Heart left ventricle (tissue), 16 donors: Measurements from ENCODE around the gene APC2. TPM values are rescaled to one million over a fixed set of nuclear protein-coding genes. Genes with fewer than 3 reads are reported as not detected.

Source experiments
- ATAC-seq, 4 donors: fragments of 200-7000 bp; cut with Tn5 transposase; one replicate each; pipeline ENCODE4 v1.9.1; 2020 to 2022; ENCODE audit warnings: moderate library complexity in 4 of 4, mild to moderate bottlenecking in 3 of 4, moderate number of reproducible peaks in 1 of 4
- DNase-seq, 5 donors: peaks; one replicate each; pipeline ENCODE4 v3.0.0-alpha.2; 2020
- H3K27ac ChIP-seq, 12 donors: fragments of 200-600 bp; sonication (generic) in 4 of 12; one replicate each; pipeline versions ENCODE4 v1.5.0 to v1.8.0; 2016 to 2022; ENCODE audit warnings: mild to moderate bottlenecking in 2 of 12
- H3K27me3 ChIP-seq, 9 donors: fragments of 200-600 bp; sonication (generic) in 2 of 9; one replicate each; pipeline versions ENCODE4 v1.5.1 to v1.8.0; 2016 to 2022; ENCODE audit warnings: mild to moderate bottlenecking in 3 of 9
- H3K36me3 ChIP-seq, 9 donors: fragments of 200-600 bp; sonication (generic) in 2 of 9; one replicate each; pipeline versions ENCODE4 v1.5.0 to v1.8.0; 2018 to 2022; ENCODE audit warnings: mild to moderate bottlenecking in 2 of 9
- H3K4me1 ChIP-seq, 12 donors: fragments of 200-600 bp; sonication (generic) in 4 of 12; one replicate each; pipeline versions ENCODE4 v1.5.0 to v1.8.0; 2016 to 2022; ENCODE audit warnings: mild to moderate bottlenecking in 3 of 12
- H3K4me3 ChIP-seq, 12 donors: fragments of 200-600 bp; sonication (generic) in 4 of 12; one replicate each; pipeline versions ENCODE4 v1.5.0 to v1.8.0; 2017 to 2022; ENCODE audit warnings: mild to moderate bottlenecking in 9 of 12, moderate library complexity in 4 of 12
- H3K9me3 ChIP-seq, 12 donors: fragments of 200-600 bp; sonication (generic) in 4 of 12; one replicate each; pipeline versions ENCODE4 v1.5.0 to v1.8.0; 2016 to 2022; ENCODE audit warnings: mild to moderate bottlenecking in 1 of 12
- POLR2A ChIP-seq, 2 donors: fragments of 450-650 bp; IDR thresholded peaks; one replicate each; pipeline ENCODE4 v1.6.1; 2017; ENCODE audit warnings: antibody characterized with exemption in 2 of 2, mild to moderate bottlenecking in 2 of 2, moderate library complexity in 2 of 2
- WGBS, 4 donors: extraction: QIAGEN DNeasy Blood & Tissue Kit in 2 of 4; methylation state at CpG; one replicate each; pipeline versions ENCODE4 v1.1.5 to v1.1.7; 2013 to 2018; 5-methylcytosine and 5-hydroxymethylcytosine counted together
- intact Hi-C, 10 donors: fragments of 100-400 bp; cut with DNase I; formaldehyde crosslinking; loops; one replicate each; pipeline versions ENCODE4 v1.11.1 to v1.14.2; 2022
- polyA plus RNA-seq, 2 donors: library from polyadenylated mRNA; stranded (reverse); fragments of 200-250 nt; gene quantifications; one replicate each; pipeline ENCODE4 v1.2.3, GENCODE V29; 2013
- total RNA-seq, 9 donors: library from RNA; depleted of rRNA in 2 of 9; stranded (reverse); fragments of >200 nt in 2 of 9; fragmentation: NEBNext Ultra II Directional in 3 of 9; extraction: Animal tissue kit (Norgen Biotek cat#: 25700) in 3 of 9; gene quantifications; one replicate each; pipeline versions ENCODE4 v1.1.0 to v1.2.4, GENCODE V29; 2016 to 2023
- TF ChIP-seq, protein P1 (sequence below), 12 donors: fragments of 200-600 bp; sonication (generic) in 4 of 12; IDR thresholded peaks; one replicate each; pipeline versions ENCODE4 v1.5.0 to v1.8.0; 2018 to 2022; ENCODE audit warnings: antibody characterized with exemption in 12 of 12, mild to moderate bottlenecking in 5 of 12
- donor health status: ischemic (EF 13 %, LVEDD 7.1; RV severe dilation, severe dysfunction).
- donor health status: healthy with polysubstance abuse.
- donor health status: DM: no; HTN: yes; CAD: no.
- donor health status: DM: no; HTN: no; CAD: no.
- donor health status: ischemic (EF 25% LVEDD 6.9; RV normal size, moderate dysfunction).
- donor health status: ischemic (EF 25% LVEDD 5.7; RV mildly dilated, moderate dysfunction).
- donor health status: healthy.
- donor health status: DM: yes; HTN: yes; CAD: no.
- donor health status: ischemic (EF 35%, LVEDD 5.7; RV mildly dilated, moderate dysfunction).
- donor health status: nonischemic (EF 11% LVEDD 7.7; RV severe dilation, severe dysfunction).
- donor health status: DM: yes; HTN: yes; CAD: no.
- donor health status: PGD.
- donor health status: ischemic (EF 29% LVEDD 5.4; RV normal size, mild dysfunction).
- donor health status: nonischemic (EF 23%, LVEDD 6.1; RV moderate dilation, normal function).

APC2 gene
- total and polyA plus RNA-seq, 11 donors, result 0.04 to 0.72 (median 0.11) TPM; not detected in 1

DNA sequence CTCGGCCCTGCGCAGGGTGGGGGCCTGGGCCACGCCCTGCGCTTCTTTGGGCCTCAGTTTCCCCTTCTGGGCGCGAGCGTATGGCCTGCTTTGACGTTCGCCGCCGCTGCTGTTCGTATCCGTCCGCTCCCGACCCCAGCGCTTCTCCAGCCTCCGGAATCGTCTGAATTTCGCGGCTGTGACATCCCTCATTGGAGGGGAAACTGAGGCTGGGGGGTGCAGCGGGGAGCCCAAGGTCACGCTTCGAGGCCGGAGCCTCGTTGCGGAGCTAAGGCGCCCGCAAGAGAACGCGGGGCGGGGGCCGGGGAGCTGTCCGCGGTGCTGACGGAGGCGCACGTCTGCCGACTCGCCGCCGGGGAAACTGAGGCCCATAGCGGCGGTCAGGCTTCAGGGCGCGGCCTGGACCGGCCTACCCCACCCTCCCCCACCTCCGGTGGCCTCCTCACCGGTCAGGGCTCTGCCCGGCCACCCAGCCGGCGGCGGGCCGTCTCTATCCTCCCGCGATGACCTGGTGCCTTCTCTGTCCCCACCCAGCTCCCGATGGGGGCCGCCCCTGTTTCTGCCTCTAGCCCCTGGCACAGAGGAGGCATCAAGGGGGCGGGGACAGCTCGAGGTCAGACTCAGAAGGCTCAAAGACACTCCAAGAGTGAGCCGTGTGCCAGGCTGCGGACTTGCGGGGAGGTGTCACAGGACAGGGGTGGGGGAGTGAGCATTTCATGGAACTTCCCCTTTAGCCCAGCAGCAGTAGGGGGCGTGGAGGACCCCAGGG, 3.0 kb upstream of the APC2 start:
- 0 to 7% (median 4%) methylated on average over 7 to 63 of the region's 63 CpGs for WGBS, 4 donors
- Histone ChIP-seq H3K4me3 (peak overlapping the region in 4 of 12 donors; percentile 22 to 50 (median 48)), H3K4me1 (peaks cover 0 to 34% (median 15%) of the 10 kb centered on the region in 12 donors), H3K36me3 (peaks cover 0 to 13% (median 8%) of the 10 kb centered on the region in 9 donors), H3K9me3 (no peaks in the 10 kb centered on the region), H3K27me3 (peaks cover 49 to 67% (median 64%) of the 10 kb centered on the region in 9 donors), H3K27ac (no peak overlapping the region)
- DNase-seq (peak in 3 of 5 donors; percentile 25 to 53 (median 26)), ATAC-seq (no peak)
- intact Hi-C loops, result loop anchor here in 2 of 10 donors (5.0 to 10.0 kb wide), 2 partner anchors 65 to 132 kb away; partner anchors contain the start of gene ADAMTSL5 (in 1 of the 2)
- no peak for TF ChIP-seq POLR2A (IDR thresholded peaks at IDR 0.05)
- TF ChIP-seq, protein P1, sequence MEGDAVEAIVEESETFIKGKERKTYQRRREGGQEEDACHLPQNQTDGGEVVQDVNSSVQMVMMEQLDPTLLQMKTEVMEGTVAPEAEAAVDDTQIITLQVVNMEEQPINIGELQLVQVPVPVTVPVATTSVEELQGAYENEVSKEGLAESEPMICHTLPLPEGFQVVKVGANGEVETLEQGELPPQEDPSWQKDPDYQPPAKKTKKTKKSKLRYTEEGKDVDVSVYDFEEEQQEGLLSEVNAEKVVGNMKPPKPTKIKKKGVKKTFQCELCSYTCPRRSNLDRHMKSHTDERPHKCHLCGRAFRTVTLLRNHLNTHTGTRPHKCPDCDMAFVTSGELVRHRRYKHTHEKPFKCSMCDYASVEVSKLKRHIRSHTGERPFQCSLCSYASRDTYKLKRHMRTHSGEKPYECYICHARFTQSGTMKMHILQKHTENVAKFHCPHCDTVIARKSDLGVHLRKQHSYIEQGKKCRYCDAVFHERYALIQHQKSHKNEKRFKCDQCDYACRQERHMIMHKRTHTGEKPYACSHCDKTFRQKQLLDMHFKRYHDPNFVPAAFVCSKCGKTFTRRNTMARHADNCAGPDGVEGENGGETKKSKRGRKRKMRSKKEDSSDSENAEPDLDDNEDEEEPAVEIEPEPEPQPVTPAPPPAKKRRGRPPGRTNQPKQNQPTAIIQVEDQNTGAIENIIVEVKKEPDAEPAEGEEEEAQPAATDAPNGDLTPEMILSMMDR (IDR thresholded peaks at IDR 0.05), result no peak

DNA sequence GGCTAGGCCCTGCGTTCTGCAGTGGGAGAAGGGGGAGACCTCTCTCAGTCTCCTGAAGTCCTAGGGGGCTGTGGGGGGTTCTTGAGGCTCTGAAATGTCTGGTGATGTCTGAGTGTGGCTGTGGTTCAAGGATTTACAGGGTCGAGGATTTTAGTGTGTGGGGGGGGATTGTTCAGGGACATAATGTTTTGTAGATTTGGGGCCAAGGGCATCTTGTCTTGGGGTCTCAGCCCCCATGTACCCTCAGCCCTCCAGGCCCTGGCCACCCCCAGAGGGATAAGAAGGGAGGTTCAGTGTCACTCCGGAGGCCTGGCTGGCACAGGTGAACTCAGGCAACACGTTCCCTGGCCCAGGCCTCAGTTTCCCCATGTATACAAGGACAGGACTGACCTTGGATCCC, 2.4 kb upstream of the APC2 start:
- no peak for ATAC-seq
- H3K36me3 ChIP-seq, result peaks cover 0 to 7% (median 4%) of the 10 kb centered on the region in 9 donors
- no peak for DNase-seq
- H3K27ac ChIP-seq, result no peak overlapping the region
- intact Hi-C loops, result loop anchor here in 2 of 10 donors (5.0 to 10.0 kb wide), 2 partner anchors 65 to 133 kb away; partner anchors contain the start of gene ADAMTSL5 (in 1 of the 2)
- WGBS, 4 donors, result 28 to 40% (median 31%) methylated on average over 3 to 4 of the region's 4 CpGs
- H3K27me3 ChIP-seq, result peaks cover 49 to 73% (median 70%) of the 10 kb centered on the region in 9 donors
- TF ChIP-seq, protein P1 (IDR thresholded peaks at IDR 0.05), result no peak
- TF ChIP-seq POLR2A (IDR thresholded peaks at IDR 0.05), result no peak
- H3K4me3 ChIP-seq, result no peak overlapping the region
- peaks cover 0 to 36% (median 15%) of the 10 kb centered on the region in 12 donors for H3K4me1 ChIP-seq
- no peaks in the 10 kb centered on the region for H3K9me3 ChIP-seq

DNA sequence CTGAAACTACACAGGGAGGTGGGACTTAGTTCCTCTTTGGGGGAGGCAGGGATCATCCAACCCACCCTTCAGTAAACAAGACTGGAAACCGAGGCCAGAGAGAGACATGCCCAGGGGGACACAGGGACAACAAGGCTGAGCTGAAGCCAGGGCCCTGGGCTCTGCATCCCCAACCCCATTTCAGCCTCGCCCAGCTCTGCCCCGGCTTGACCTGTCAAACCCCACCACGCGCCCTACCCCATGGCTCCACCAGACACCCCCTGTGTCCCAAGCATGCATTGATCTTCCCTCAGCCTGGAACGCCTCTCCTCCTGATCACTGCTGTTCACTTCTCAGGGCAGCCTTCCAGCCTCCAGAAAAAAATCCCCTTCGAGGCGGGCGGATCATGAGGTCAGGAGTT, 2.0 kb upstream of the APC2 start:
- H3K9me3 ChIP-seq, result no peaks in the 10 kb centered on the region
- TF ChIP-seq POLR2A (IDR thresholded peaks at IDR 0.05), result no peak
- TF ChIP-seq, protein P1 (IDR thresholded peaks at IDR 0.05), result no peak
- peaks cover 54 to 78% (median 75%) of the 10 kb centered on the region in 9 donors for H3K27me3 ChIP-seq
- H3K36me3 ChIP-seq, result peaks cover 0 to 3% (median 0%) of the 10 kb centered on the region in 9 donors
- no peak overlapping the region for H3K4me3 ChIP-seq
- intact Hi-C loops, result loop anchor here in 2 of 10 donors (5.0 to 10.0 kb wide), 2 partner anchors 64 to 133 kb away; partner anchors contain the start of gene ADAMTSL5 (in 1 of the 2)
- H3K4me1 ChIP-seq, result peaks cover 0 to 40% (median 16%) of the 10 kb centered on the region in 12 donors
- no peak for DNase-seq
- ATAC-seq, result no peak
- 85 to 89% (median 87%) methylated on average over 9 of the region's 9 CpGs for WGBS, 4 donors
- H3K27ac ChIP-seq, result no peak overlapping the region
